Measurements from ENCODE around the gene RALA.
"Not testable (repeated sequence)": the region's sequence is repeated elsewhere in the genome, so short reads cannot be mapped to it uniquely, and the experiment has no call there.

Gene RALA

GRCh38 chr7:39733881-39734632 lies 110.7 kb downstream of the RALA start:
- DNase-seq = peak; percentile 48

GRCh38 chr7:39734633-39735004 lies 111.2 kb downstream of the RALA start:
- no peak for DNase-seq

- DNase-seq = no peak
Observed at GRCh38 chr7:39735903-39736302, 112.5 kb downstream of the RALA start.

DNA sequence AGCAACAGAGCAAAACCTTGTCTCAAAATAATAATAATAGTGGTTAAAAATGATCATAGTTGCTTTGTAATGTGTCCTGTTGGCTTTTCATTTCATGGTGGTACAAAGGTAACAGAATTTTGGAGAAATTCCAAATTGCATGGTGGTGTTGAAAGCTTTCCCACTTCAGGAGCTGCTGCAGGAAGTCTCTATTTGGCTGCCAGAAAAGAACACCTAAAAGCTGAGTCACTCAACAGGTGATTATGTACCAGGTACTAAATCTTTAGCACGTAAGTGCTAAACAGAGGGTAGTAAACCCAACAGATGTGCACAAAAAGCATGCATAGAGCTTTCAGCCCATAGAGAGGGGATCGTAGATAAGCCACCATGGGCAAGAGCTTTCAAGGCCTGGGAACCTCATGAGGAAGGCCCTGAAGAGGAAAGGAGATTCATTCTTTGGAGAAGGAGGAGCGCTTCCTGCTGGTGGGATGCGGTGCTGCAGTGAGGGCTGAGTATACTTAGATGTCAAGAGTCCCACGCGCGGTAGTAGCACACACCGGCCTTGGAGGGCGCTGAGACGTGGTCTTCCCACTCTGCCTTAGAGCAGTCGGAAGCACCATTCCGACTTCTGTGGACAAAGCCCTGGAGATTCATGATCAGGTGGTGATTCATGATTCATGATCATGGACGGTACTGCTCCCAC lies 118.7 kb downstream of the RALA start:
- peak; percentile 71 for DNase-seq

DNA sequence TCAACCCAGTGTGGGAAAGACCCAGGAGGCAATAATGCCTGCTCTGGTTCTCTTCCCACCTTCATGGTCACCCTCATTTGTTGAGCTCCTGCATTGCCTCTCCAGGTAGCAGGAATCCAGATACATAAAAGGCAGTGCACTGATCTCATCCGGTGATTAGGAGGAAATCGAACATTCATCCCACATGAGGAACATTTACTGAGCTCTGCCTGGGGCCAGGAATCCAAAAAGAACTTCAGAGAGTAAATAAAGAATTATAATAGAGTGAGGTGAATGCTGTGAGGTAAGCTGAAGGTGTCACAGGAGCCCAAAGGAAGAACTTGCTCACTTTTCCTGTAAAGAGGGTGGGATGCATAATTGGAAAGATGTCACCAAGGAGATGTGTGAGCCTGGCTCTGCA lies 121.2 kb downstream of the RALA start:
- DNase-seq = no peak

- DNase-seq = no peak
Observed at GRCh38 chr7:39745320-39745719, 121.9 kb downstream of the RALA start.

- DNase-seq = peak; percentile 74
Observed at GRCh38 chr7:39746103-39746819, 122.9 kb downstream of the RALA start.

GRCh38 chr7:39749177-39749576 lies 125.8 kb downstream of the RALA start:
- DNase-seq = no peak

DNA sequence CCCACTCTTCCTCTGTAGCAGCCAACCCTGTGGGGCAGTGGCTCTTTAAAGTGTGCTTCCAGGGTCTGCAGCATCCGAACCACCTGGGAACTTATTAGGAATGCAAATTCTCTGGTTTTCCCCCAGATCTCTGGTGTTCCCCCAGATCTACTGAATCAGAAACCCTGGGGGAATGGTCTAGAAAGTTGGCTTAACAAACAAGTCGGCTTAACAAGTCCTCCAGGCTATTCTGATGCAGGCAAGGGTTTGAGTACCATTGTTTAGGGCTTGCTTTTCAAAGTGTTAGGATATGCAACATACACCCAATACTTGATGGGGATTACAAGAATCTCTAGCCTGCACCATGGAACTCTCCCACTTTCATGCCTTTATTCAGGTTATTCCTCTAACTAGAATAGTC lies 126.3 kb downstream of the RALA start:
- DNase-seq = no peak

DNA sequence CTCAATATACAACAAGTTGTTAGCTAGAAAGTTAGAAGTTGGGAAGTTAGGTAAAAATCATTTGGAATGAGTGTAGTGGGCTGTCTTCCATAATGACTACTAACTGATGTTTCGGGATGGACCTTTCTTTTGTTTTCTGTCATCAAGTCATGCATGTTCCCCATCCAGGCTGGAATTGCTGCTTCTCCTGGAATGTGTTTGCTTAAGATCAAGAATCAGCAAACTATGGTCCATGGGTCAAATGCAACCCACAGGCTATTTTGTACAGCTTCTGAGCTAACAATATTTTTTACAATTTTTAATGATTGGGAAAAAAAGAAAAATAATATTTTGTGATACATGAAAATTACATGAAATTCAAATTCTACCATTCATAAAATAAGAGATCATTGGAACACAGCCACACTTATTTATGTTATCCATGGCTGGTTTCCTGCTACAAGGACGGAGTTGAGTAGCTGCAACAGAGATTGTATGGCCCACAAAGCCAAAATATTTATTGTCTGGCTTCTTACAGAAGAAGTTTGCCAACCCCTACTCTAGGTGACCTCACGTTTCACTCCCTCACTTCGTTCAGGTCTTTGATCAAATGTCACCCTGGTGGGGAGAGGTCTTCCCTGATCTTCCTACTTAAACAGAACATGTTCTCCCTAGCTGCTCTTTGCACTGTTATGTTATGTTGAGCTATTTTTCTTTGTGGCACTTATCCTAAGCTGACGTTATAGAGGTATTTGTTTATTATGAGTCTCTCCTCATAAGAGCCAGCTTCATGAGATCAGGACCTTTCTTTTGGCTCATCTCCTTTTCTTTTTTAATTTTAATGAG lies 127.1 kb downstream of the RALA start:
- DNase-seq = no peak

GRCh38 chr7:39753237-39753636 lies 129.9 kb downstream of the RALA start:
- DNase-seq = not testable (repeated sequence)

DNA sequence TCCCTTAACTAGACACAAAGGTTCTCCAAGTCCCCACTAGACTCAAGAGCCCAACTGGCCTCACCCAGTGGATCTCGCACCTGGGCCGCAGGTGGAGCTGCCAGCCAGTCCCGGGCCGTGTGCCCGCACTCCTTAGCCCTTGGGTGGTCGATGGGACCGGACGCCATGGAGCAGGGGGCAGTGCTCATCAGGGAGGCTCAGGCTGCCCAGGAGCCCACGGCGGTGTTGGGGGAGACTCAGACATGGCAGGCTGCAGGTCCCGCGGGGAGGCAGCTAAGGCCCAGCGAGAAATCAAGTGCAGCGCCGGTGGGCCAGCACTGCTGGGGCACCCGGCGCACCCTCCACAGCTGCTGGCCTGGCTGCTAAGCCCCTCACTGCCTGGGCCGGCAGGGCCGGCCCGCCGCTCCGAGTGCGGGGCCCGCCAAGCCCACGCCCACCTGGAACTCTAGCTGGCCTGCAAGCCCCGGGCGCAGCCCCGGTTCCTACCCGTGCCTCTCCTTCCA lies 130.5 kb downstream of the RALA start:
- no peak for DNase-seq

DNA sequence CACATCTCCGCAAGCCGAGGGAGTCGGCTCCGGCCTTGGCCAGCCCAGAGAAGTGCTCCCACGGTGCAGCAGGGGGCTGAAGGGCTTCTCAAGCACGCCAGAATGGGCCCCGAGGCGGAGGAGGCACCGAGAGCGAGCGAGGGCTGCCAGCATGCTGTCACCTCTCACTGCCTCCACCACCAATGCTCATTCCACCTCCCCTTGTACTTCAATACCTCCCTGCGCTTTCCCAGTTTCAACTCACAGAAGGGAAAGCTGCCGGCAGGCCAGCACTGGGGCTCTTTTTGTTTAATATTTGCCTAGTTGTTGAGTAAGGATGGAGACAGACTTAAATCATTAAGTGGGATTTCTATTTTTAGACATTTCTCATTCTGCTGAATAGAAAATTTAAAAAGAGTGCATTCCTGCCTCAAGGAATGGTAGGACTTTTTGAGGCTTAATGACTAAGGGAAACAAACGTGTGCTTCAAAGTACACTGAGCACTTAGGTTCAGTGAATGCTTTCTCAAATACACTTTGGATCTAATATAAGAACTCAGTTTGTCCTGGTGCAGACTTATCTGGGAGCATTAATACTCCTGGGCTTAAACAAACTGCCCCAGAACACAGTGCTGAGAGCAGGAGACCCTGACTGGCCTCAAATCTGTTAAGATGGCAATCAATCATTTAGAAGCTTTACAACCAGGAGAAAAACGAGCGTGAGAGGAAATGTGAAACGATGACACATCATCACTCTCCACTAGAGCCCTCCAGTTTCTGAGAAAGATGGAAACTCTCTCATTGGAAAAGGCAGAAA lies 131.2 kb downstream of the RALA start:
- DNase-seq = no peak

- DNase-seq = no peak
Observed at GRCh38 chr7:39757604-39758003, 134.2 kb downstream of the RALA start.
